ENCODE data around the gene PLPPR2.
"Not testable (repeated sequence)": the region's sequence is repeated elsewhere in the genome, so short reads cannot be mapped to it uniquely, and the experiment has no call there.

PLPPR2 gene

DNA sequence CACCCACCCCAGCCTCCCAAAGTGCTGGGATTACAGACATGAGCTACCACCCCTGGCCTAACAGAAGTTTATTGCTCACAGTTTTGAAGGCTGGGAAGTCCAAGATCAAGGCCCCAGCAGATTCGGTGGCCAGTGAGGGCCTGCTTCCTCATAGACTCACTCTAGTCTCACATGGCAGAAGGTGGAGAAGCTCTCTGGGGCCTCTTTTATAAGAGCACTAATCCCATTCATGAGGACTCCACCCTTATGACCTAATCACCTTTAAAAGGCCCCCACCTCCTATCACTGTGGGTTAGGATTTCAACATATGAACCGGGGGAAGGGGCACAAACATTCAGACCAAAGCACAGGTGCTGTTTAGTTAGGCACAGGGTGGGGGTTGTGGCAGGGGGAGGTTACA is 12.3 kb downstream of the PLPPR2 start:
- in situ Hi-C loops (cut with HindIII; ENCODE audit: low pct_unique_long_range_greater_than_20kb, low sequenced_read_pairs) = no loop called here
- TF ChIP-seq JUND (IDR thresholded peaks at IDR 0.05; ENCODE audit: low read depth) = no peak
- DNase-seq (ENCODE audit: low read depth in 1 of 2, low spot score in 1 of 2) = no peak

DNA sequence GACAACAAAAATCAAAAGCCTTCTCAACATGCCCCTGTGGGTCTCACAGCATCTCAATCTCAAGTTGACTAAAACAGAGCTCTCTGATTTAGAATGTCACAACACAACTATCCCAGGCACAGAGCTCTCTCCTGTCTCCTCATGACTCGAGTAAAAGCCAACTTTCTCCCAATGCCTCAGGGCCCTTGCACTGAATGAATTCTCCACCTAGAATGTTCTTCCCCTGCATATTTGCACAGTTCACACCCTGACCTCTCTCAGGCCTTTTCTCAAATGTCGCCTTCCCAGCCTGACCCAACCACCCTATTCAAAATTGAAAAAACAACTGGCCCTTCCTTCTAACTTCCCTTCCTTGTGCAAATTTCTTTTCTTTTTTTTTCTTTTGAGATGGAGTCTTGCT is 15.5 kb downstream of the PLPPR2 start:
- DNase-seq (ENCODE audit: low read depth in 1 of 2, low spot score in 1 of 2) = no peak
- in situ Hi-C loops (cut with HindIII; ENCODE audit: low pct_unique_long_range_greater_than_20kb, low sequenced_read_pairs) = no loop called here
- no peak for TF ChIP-seq JUND (IDR thresholded peaks at IDR 0.05; ENCODE audit: low read depth)

DNA sequence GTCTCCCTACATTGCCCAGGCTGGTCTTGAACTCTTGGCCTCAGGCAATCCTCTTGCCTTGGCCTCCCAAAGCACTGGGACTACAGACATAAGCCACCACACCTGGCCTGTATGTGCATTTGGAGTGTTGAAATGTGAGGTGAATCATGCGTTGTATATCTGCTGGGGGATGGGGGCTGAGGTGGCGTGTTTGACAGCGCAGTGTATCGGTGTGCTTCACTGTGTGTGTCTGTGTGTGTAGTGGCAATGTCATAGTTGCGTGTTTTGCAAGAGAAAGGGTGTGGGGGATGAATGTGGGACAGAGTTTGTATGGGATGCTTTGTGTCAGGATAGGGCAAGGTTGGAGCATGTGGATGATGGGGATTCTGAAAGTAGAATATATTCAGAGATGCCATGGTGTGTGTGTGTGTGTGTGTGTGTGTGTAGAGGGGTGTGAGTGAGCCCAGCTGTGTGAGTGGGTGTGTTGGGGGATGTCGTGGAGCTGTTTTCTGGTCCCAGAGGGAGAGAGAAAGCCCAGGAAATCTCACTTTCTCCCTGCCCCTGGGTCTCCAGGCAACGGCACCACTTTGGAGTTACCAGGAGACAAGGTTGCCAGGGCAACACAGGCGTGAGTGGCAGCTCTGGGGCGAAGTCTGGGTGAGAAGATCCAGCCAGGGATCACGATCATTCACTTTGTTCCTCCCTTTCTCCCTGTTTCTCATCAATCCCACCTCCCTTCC is 18.1 kb downstream of the PLPPR2 start:
- peak in 1 of 2 experiments; percentile 37 for DNase-seq (ENCODE audit: low read depth in 1 of 2, low spot score in 1 of 2)
- in situ Hi-C loops (cut with HindIII; ENCODE audit: low pct_unique_long_range_greater_than_20kb, low sequenced_read_pairs) = no loop called here
- no peak for TF ChIP-seq JUND (IDR thresholded peaks at IDR 0.05; ENCODE audit: low read depth)

DNA sequence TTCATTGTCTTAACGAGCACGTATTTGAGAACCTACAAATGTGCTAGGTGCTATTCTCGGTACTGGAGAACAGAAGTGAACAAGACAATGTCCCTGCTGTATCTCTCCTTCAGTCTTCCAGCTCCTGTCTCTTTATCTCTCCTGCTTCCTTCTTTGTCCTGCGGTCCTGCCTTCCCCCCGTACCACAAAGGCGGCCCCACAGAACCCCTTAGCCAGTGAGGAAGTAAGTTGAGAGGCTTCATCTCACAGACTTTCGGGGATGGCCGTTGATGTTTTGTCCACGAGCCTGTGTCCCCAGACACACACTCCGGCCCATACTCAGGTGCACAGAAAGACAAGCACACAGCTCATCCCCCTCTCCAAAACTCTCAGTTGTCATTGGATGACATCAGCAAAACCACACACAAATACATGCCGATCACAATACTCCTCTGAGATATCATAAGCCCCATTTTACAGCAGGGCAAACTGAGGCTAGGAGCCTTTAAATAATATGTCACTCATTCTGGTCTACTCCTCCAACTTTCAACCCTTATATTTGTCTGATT is 18.7 kb downstream of the PLPPR2 start:
- no peak for DNase-seq (ENCODE audit: low read depth in 1 of 2, low spot score in 1 of 2)
- in situ Hi-C loops (cut with HindIII; ENCODE audit: low pct_unique_long_range_greater_than_20kb, low sequenced_read_pairs) = no loop called here

GRCh38 chr19:11374433-11375142 is 19.4 kb downstream of the PLPPR2 start, which contains the start of gene SWSAP1:
SWSAP1 (plus strand) TSS chr19:11374666; CDS start chr19:11374681, 15 bp downstream.
- no peak for TF ChIP-seq JUND (IDR thresholded peaks at IDR 0.05; ENCODE audit: low read depth)
- peak; percentile 98 to 99 for DNase-seq (ENCODE audit: low read depth in 1 of 2, low spot score in 1 of 2)
- in situ Hi-C loops (cut with HindIII; ENCODE audit: low pct_unique_long_range_greater_than_20kb, low sequenced_read_pairs) = no loop called here

More for the DNA sequence above, 18.7 kb downstream of the PLPPR2 start:
- no peak for TF ChIP-seq JUND (IDR thresholded peaks at IDR 0.05; ENCODE audit: low read depth)

GRCh38 chr19:11375143-11375948 is 20.1 kb downstream of the PLPPR2 start:
- in situ Hi-C loops (cut with HindIII; ENCODE audit: low pct_unique_long_range_greater_than_20kb, low sequenced_read_pairs) = no loop called here
- no peak for DNase-seq (ENCODE audit: low read depth in 1 of 2, low spot score in 1 of 2)
- no peak for TF ChIP-seq JUND (IDR thresholded peaks at IDR 0.05; ENCODE audit: low read depth)

DNA sequence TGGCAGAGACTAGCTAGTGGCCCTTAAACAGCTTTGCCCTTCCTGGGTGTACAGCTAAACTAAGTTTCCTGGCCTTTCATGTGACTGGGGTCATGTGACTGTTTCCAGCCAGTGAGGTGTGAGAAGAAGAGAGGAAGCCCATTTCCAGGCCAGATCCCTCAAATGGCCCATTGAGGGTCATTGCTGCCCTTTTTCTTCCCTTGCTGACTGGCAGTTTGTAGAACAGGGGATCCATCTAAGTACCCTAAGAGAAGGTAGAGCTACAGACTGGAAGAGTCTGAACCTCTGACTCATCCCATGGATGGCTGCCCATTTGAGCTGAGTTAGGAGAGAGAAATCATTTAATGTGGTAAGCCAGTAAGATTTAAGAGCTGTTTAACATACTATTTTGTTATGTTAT is 22.0 kb downstream of the PLPPR2 start:
- peak in 1 of 2 experiments; percentile 35 for DNase-seq (ENCODE audit: low read depth in 1 of 2, low spot score in 1 of 2)
- TF ChIP-seq JUND (IDR thresholded peaks at IDR 0.05; ENCODE audit: low read depth) = no peak
- in situ Hi-C loops (cut with HindIII; ENCODE audit: low pct_unique_long_range_greater_than_20kb, low sequenced_read_pairs) = no loop called here

GRCh38 chr19:11377756-11378155 is 22.5 kb downstream of the PLPPR2 start:
- in situ Hi-C loops (cut with HindIII; ENCODE audit: low pct_unique_long_range_greater_than_20kb, low sequenced_read_pairs) = no loop called here
- no peak for TF ChIP-seq JUND (IDR thresholded peaks at IDR 0.05; ENCODE audit: low read depth)
- DNase-seq (ENCODE audit: low read depth in 1 of 2, low spot score in 1 of 2) = no peak

DNA sequence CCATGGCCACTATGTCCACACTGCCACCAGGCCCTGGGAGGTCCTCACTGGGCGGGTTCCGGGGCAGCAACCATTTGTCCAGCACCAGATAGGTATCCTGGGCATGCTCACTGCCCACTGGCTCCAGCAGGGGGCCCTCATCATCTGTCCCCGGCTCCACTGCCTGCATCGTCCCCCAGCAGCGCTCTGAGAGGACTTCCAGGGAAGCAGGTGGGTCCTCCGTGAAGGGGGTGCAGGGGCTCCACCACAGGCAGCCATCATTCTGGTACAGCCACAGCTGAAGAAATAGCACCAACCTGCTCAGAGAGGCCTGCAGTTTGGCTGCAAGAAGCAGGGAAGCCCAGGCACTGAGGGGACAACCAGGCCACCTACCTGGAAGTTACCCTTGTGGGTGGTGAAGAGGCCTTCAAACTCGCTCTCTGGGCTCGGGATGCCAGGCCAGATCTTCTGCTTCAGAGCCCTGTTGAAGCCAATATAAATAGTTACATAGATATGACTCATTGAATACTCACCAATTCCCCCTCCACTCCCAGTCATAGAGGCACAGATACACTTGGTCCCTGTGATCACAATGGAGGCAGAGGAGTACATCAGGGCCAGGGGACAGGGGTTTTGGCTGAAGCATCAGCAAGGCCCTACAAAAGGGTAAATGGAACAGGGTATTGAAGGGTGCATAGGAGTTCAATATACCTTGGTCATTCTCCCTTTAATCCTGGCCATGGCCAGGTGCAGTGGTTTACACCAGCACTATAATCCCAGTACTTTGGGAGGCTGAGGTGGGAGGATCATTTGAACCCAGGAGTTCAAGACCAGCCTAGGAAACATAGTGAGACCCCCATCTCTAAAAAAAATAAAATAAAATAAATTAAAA is 23.3 kb downstream of the PLPPR2 start:
- peak in 1 of 2 experiments; percentile 48 for DNase-seq (ENCODE audit: low read depth in 1 of 2, low spot score in 1 of 2)
- no peak for TF ChIP-seq JUND (IDR thresholded peaks at IDR 0.05; ENCODE audit: low read depth)
- in situ Hi-C loops (cut with HindIII; ENCODE audit: low pct_unique_long_range_greater_than_20kb, low sequenced_read_pairs) = no loop called here

DNA sequence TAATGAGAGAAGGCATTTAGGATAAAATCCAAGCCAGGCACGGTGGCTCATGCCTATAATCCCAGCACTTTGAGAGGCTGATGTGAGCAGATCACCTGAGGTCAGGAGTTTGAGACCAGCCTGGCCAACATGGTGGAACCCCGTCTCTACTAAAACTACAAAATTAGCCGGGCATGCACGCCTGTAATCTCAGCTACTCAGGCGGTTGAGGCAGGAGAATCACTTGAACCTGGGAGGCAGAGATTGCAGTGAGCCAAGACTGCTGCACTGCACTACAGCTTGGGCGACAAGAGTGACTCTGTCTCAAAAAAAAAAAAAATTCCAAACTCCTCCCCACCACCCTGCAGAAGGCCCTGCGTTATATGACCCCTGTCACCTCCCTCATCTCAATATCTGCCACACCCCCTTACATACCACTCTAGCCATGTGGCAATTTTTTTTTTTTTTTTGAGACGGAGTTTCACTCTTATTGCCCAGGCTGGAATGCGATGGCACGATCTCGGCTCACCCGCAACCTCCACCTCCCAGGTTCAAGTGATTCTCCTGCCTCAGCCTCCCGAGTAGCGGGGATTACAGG is 24.1 kb downstream of the PLPPR2 start:
- in situ Hi-C loops (cut with HindIII; ENCODE audit: low pct_unique_long_range_greater_than_20kb, low sequenced_read_pairs); DNase-seq (ENCODE audit: low read depth in 1 of 2, low spot score in 1 of 2): not testable (repeated sequence)

GRCh38 chr19:11379857-11380350 is 24.7 kb downstream of the PLPPR2 start:
- in situ Hi-C loops (cut with HindIII; ENCODE audit: low pct_unique_long_range_greater_than_20kb, low sequenced_read_pairs) = no loop called here
- no peak for TF ChIP-seq JUND (IDR thresholded peaks at IDR 0.05; ENCODE audit: low read depth)
- DNase-seq (ENCODE audit: low read depth in 1 of 2, low spot score in 1 of 2) = no peak
